Suprapubic skin (tissue), 4 donors: ENCODE data around the gene SHISA8.

Source experiments
- CTCF ChIP-seq, 2 donors: fragments of 200-600 bp in 1 of 2; fragments of 450-650 bp in 1 of 2; sonication (generic) in 1 of 2; IDR thresholded peaks; one replicate each; pipeline ENCODE4 v1.5.1; 2016 to 2019; ENCODE audit warnings: antibody characterized with exemption in 2 of 2, mild to moderate bottlenecking in 1 of 2, moderate library complexity in 1 of 2
- POLR2A ChIP-seq, 2 donors: fragments of 450-650 bp; IDR thresholded peaks; one replicate each; pipeline ENCODE4 v1.6.1; 2017; ENCODE audit warnings: antibody characterized with exemption in 2 of 2, mild to moderate bottlenecking in 2 of 2, moderate library complexity in 2 of 2
- POLR2AphosphoS5 ChIP-seq, 3 donors: sonication (generic); formaldehyde crosslinking; IDR thresholded peaks; one replicate each; pipeline ENCODE4 v1.6.1; 2017; ENCODE audit warnings: antibody characterized with exemption in 3 of 3

GRCh38 chr22:41939981-41940831 is 25.3 kb upstream of the SHISA8 start:
- TF ChIP-seq POLR2AphosphoS5 (IDR thresholded peaks at IDR 0.05) = no peak
- no peak for TF ChIP-seq POLR2A (IDR thresholded peaks at IDR 0.05)
- no peak for TF ChIP-seq CTCF (IDR thresholded peaks at IDR 0.05)
